HS-5 (cell line): ENCODE data around the gene KPNB1.

ENCODE experiments used
- DNase-seq: peaks from one replicate; pipeline ENCODE4 v3.0.0-alpha.2; 2012; ENCODE audit warnings: low read depth

KPNB1 gene

DNA sequence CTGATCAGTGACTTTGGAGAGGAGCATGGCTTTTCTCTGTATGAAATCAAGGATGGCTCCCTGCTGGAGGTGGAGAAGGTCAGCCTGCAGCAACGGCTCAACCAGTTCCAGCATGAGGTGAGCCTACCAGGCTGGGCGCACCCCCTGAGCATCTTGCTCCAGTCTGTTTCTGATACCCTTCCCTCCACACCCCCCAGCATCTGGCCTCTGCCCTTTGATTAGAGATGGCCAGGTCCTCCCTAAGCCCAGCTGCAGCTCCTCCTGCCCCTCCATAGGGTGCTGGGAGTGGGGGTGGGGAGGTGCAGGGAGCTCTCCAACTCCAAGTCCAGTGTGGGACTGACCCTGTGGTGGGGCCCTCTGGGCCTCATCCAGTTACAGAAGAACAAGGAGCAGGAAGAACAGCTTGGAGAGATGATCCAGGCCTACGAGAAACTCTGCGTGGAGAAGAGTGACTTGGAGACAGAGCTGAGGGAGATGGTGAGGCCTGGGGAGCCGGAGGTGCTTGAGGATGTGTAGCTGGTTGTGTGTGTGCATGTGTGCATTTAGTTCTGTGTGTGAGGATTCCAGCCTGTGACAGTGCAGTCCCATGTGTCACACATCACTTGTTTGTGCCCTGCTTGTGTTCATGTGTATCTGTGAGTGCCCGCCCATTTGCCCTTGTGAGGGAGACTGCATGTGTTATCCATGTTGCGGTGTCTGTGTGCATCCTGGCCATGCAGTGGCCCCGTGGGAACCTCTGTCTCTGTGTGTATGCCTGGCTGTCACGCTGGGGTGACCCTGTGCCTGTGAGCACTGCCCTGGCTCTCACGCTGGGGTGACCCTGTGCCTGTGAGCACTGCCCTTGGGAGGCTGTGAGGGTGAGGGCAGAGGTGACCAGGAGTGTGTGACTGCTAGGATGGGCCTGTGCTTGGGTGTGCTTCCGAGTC lies 47.3 kb downstream of the KPNB1 start:
- DNase-seq = no peak

DNA sequence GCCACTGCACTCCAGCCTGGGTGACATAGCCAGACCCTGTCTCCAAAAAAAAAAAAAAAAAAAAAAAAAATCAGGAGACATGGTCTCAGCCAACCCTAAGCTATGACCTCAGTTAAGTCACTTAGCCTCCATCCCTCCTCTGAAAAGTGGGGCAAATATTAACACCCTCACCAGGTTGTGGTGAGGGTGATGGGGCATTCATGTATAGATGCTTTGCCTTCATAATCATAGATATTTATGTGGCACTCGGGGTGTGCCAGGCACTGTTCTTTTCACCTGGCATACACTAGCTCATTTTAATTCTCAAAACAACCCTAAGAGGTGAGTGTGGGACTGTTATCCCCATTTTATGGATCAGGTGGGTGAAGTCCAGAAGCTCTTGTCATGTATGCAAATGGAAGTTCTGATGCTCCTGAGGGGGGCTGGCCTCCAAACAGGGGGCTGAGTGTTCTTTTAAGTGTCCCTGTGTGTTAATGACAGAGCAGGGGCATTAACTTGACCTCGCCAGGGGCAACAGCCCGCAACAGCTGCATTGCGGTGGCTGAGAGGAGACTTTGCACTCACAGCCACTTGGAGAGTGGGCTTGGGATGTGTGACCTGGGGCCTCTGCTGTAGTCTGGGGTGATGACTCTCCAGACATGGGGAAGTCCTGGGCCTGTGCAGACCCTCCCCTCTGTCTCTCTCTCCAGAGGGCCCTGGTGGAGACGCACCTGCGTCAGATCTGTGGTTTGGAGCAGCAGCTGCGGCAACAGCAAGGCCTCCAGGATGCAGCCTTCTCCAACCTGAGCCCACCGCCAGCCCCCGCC lies 48.4 kb downstream of the KPNB1 start:
- DNase-seq = no peak

DNA sequence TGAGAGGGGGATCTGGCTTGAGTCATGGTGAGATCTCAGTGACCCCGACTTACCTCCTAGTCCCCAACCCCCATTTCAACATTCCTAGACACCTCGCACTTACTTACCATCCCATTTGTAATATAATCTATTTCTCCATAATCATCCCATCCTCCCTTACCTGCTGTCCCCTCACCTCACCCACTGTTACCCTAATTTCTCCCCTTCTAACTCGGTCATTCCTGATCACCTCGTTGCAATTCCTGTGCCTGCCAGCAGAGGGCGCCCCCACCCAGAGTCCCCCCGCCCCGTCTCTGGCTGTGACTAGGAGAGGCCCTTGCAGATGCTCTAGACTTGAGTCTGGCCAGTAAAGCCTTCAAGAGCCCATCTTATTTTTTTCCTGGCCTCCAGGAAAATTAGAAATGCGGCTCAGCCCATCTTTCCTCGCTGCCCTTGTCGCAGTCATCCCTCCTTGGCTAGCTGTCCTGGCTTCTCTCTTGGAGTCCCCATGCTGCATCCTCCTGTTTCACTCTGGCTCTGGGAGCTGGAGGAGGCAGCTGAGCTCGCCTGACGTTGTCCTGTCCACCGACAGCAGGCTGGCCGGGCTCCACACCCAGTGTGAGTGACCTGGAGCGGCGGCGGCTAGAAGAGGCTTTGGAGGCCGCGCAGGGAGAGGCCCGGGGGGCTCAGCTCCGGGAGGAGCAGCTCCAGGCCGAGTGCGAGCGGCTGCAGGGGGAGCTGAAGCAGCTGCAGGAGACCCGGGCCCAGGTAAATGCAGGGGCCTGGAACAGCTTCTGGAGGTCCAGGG lies 49.2 kb downstream of the KPNB1 start:
- no peak for DNase-seq

DNA sequence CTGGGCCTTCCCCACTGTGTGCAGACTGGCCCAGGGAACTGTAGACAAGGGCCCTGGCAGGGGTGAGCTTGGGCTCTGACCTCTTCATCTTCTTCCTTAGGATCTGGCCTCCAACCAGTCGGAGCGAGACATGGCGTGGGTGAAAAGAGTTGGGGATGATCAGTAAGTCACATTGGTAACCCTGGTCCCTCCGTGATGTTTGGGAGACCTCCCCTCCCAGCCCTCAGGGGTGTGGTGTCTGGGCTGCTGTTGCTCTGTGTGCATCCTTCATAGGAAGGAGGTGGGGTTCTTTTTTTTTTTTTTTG lies 49.8 kb downstream of the KPNB1 start:
- DNase-seq = no peak

DNA sequence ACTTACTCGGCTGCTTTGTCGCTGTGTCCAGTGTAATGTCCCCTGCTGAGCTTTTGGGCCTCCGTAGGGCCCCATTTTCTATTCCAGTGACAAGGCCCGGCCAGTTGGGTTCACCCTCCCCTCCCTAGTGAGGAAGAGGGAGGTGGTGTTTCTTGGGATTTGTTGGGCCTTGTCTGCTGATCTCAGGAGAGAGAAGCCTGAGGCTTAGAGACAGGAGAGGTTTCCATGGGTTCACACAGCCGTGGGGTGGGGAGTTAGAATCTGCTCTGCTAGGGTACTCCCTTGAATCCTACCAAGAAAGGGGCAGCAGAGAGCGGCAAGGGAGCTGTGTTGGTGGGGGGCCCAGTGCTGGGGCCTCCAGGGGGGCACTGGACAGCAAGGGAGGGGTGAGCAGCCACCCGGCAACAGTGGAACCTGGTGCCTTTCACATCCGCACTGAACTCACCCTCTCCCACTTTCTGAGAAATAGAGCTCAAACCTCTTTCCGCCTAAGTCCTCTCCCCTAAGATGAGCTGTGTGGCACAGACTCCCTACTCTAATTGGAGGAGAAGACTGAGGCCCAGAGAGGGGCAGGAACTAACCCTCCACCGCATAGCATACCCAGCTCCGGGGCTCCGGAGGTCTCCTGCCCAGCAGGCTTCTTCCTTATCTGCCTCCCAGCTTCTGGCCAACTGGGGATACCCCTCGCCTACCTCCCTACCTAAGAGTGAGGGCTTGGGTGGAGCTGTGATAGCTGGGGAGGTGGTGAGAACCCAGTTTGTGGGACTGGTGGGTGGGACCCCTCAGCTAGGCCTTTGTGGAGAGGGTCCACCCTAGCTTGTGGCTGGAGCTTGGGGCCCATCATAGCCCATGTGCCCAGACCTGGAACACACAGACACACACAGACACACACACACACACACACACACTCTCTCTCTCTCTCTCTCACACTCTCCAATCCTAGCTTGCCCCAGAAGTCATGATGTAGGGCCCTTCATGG lies 51.0 kb downstream of the KPNB1 start:
- no peak for DNase-seq

DNA sequence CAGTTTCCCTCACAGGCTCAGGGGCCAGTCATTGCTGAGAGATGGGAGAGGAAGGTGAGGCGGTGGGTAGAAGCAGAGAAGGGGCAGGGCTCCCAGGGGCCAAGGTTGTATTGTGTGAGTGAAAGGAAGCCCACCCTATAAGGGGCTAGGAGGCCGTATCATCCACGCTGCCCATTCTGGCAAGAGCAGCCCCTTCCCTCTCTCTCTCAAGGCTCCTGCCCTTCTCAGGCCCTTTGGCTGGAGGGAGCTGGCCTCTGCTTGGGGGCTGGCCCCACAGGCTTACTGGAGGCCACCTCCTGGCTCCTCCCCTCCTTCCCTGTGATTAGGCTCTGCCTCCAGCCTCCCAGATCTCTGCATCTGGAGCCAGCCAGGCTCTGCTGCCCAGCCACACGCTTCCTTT lies 51.9 kb downstream of the KPNB1 start:
- DNase-seq = no peak

DNA sequence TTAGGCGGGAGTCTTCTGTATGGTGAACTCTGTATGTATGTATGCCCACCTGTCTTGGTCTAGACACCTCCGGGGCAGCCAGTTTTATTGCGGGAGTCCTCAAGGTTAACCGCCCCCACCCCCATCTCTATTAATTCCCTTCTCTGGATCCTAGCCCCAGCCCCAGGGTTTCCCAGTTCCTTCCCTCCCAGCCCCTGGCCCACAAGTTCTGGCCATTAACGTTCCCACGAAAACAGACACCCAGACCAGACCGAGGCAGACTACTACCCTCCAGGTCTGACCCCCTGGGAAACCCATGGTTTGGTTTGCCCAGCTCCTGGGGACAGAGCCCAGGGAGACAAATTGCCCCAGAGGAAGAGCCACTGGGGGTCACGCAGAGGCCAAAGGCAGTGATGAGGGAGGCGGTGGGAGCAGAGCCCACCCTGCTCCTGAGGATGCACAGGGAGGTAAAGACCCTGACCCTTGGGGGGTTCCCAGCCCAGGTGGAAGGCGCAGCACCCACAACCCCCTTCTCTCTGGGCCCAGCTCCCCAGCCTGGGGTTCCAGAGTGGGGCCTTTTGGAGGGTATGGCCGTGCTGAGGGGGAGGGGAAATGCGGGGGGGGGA lies 52.8 kb downstream of the KPNB1 start:
- DNase-seq = no peak

DNA sequence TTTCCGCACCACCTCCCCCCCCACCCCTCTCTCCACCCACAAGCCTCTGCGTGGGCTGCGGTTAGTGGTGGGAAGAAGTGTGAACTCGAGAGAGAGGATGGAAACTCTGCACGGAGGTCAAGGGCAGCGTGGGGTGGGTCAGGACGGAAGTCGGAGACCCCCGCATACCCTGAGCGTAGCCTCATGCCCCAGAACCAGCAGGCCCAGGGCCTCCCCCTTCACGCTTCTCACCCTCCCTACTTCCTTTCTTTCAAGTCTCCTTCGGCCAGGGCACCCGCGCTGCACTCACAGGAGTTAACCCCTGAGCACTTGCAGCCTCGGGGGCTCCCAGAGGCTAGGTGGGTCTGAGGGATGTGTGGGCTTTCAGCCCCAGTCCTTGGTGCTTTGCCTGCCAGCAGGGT lies 53.5 kb downstream of the KPNB1 start:
- DNase-seq = no peak

DNA sequence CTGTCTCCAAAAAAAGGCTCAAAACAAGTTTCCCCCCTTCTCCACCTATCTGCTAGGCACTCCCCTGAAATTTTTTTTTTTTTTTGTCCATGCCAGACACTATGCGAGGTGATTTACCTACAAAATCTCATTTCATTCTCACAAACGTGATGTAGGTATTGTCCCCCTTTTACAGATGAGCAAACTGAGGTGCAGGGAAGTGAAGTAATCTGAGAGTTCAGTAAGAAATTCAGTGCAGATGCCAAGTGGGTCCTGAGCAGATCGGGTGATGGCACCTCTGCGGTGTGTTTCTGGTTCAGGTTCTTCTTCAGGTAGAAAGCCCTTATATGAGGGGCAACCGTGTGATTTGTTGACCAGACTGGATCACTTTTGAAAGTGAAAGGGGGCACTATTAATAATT lies 54.0 kb downstream of the KPNB1 start:
- no peak for DNase-seq

DNA sequence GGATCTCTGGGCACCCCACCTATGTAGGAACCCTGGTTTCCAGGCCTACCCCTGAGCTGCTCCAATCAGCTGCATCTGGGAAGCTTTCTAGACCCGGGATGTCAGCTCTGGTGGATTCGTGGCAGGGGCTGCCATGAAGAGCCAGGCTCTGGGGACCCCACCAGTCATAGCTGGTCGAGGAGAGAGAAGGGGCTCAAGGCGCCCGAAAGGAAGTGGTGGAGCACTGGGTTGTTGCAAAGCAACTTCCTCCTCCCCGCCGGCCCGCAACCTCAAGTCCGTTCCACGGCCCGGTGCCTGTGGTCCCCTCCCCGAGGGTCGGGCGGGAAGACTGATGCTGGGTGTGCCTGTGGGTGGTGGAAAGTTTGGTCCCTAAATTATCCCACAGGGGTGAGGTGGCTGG lies 54.4 kb downstream of the KPNB1 start:
- no peak for DNase-seq

DNA sequence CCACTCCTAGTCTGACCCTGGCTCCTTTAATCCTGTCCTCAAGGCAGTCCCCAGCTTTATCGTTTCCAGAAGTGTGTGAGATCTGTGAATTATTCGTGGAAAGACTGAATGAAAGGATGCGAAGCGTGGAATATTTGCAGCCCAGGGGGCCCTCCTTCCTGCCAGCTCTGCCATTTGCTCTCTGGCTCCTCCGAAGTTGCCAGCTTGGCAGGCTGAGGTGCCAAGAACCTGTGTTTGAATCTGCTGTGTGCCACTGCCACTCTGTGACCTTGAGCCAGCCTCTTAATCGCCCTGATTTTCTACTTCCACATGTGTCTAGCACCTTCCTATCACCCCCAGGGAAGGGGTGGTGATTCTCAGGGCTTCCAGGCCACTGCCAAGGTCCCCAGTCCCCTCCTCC lies 55.0 kb downstream of the KPNB1 start:
- DNase-seq = no peak

DNA sequence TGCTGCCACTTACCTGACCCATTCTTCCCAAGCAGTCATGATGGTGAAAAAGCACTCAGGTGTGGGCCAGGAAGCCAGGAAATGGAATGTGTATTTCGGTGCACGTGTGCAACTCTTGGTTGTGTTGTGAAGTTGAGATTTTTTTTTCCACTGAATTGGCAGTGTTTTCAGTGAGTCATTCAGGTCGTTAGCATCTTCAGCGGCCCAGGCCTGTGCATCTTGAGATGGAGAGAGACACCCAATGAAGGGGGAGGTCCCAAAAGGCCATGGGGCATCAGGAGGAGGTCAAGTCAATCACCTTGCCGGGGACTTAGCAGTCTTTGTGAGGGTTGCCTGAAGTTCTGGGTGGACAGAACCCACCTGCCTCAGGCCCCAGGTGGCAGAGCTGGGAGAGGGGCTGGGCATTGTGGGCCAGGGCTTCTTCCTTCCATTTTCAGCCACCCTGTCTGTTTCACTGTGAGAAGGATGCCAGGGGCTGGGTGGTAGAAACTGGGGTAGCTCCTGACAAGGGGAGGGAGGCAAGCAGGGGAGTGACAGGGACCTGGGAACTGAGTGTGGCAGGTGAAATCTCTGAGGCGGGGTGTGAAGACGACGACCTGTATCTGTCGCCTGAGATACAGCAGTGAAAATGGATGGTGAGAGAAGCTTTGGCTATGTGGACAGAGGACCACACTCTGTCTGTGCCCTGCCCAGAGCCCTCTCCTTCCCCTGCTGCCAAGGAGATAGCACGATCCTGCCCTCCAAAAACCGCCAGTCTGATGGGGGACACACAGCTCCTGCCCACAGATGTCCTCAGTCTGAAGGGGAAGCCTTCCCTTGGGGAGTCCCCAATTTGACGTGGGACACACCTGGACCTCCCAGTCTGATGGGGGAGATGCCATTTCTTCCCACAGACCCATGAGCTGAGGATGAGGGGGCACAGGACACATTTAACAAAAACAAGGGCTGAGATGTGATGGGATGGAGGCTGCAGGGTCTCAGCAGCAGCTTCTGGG lies 56.1 kb downstream of the KPNB1 start:
- no peak for DNase-seq

DNA sequence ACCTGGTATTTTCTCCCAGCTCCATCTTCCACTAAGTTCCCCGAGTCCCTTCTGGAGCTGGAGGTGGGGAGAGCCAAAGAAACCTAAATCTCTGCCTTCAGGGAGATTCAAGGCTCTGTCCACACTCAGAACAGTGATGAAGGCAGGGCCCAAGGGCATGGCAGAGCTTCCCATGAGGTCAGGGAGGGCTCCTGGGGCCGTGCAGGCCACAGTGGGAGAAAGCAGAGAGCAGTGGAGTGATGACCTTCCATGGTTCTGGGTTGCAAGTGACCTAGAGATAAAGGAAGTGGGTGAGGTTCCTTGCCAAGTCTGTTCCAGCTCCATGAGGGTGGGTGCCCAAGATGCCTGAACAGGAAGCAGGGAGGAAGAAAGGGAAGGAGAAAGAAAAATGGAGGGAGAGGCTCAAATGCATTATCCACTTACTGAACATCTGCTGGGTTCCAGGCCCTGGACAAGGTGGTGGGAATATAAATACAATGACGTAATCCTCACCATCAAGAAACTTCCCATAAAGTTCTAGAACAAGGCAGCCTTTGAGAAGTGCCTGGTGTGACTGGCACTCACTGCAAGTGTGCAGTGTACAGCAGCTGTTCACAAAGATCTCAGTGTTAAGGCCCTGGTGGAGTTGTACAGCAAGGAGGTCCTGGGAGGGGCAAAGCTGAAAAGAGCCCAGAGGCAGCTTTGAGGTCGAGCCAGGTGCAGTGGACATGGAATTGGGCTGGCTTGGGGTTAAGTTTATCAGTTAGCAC lies 57.5 kb downstream of the KPNB1 start:
- no peak for DNase-seq

DNA sequence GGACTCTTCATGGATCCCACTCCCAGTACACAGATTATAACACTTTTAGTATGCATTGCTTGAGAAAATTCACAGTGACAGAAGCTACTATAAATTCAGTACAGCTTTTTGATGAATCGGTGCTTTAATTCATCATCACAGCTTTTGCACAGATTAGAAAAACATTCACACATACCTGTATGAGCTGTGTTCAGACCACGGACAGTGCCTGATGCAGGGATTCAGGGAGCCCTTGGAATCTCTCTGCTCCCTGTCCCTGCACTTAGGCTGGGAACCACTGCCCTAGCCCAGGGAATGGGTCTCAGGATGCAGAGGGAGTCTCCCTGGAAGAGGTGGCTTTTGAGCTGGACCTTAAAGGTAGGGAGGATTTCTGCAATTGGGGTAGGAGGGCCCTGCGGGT lies 58.2 kb downstream of the KPNB1 start:
- DNase-seq = no peak

DNA sequence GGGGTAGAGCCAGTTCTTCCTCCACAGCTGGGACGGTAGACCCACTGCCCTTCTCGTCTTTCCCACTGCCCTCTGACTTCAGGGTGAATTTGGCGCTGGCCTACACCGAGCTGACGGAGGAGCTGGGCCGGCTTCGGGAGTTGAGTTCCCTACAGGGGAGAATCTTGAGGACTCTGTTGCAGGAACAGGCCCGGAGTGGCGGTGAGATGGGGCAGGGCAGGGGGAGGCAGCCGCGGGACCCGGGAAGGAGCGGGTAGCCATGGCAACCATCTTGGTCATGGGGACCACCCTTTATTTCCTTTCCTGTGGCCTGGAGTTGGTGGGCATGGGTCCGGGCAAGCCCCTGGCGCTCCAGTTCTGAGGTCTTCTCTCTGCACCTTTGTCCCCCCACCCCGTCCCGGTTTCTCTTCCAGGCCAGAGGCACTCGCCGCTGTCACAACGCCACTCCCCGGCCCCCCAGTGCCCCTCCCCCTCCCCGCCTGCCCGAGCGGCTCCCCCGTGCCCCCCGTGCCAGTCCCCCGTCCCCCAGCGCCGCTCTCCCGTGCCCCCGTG lies 58.7 kb downstream of the KPNB1 start:
- DNase-seq = no peak

DNA sequence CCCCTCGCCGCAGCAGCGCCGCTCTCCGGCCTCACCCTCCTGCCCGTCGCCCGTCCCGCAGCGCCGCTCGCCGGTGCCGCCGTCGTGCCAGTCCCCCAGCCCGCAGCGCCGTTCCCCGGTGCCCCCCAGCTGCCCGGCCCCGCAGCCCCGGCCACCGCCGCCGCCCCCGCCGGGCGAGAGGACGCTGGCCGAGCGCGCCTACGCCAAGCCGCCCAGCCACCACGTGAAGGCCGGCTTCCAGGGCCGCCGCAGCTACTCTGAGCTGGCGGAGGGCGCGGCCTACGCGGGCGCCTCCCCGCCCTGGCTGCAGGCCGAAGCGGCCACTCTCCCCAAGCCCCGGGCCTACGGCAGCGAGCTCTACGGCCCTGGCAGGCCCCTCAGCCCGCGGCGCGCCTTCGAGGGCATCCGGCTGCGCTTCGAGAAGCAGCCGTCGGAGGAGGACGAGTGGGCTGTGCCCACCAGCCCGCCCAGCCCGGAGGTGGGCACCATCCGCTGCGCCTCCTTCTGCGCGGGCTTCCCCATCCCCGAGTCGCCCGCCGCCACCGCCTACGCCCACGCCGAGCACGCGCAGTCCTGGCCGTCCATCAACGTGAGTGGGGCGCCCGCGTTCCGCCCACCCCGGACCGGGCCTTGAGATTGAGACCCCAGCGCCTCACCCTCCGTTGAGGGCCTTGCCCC lies 59.3 kb downstream of the KPNB1 start:
- no peak for DNase-seq

DNA sequence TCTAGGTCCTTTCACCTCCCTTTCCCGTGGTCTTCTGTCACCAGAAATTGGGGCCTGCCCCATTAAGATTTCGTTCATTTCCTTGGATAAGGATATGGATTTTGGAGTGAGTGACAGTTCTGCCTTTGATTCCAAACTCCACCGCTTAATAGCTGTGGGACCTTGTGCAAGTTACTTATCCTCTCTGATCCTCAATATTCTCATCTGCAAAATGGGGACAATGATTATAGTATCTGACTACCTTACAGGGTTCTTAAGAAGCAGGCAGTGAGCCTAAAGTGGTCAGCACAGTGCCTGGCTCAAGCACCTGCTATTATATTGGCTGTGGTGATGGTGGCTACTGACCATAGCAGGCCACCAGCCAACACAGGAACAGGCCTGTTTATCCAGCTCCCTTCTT lies 59.9 kb downstream of the KPNB1 start:
- DNase-seq = no peak
